Measurements from ENCODE around the gene NTSR2.
"Not testable (repeated sequence)": the region's sequence is repeated elsewhere in the genome, so short reads cannot be mapped to it uniquely, and the experiment has no call there.

The NTSR2 gene

DNA sequence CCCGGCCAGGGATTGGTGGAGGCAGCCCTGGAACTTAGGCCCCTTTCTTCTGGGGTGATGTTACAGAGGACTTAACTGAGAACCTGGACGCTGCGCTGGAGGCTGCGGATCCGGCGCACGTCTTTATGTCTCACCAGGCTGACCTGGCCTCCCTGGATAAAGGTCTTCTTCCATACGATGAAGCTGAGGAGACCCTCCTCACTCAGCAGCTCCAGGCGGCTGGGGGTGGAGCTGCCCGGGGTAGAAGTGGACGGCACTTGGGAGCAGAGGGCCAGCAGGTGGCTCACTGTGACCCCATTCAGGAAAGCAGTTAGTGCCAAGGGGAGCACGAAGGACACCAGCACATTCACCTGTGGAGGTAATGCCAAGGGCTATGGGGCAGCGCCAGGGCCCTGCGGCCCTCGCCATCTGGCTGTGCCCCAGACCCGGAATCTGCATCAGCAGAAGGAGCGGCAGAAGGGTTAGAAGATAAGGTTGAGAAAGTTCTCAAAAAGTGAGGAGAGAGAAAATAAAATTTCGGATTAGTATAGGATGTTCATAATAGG lies 8.0 kb downstream of the NTSR2 start:
- Mint-ChIP-seq H3K4me3 (no peak overlapping the region), H3K36me3 (ENCODE audit: low read depth) (no peaks in the 10 kb centered on the region), H3K27ac (no peak overlapping the region), H3K27me3 (ENCODE audit: low read depth) (no peaks in the 10 kb centered on the region), H3K9me3 (peaks cover 11% of the 10 kb centered on the region), H3K4me1 (ENCODE audit: low read depth) (peaks cover 2% of the 10 kb centered on the region)
- no peak for DNase-seq (ENCODE audit: low spot score)

DNA sequence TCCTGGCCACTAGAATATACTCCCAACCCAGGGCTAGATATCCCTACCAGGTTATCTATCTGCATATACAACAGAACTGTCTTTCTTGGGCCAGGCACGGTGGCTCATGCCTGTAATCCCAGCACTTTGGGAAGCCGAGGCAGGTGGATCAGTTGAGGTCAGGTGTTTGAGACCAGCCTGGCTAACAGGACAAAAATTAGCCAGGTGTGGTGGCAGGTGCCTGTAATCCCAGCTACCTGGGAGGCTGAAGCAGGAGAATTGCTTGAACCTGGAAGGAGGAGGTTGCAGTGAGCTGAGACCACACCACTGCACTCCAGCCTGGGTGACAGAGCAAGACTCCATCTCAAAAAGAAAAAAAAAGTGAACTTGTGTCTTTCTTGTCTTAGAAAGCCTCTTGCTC lies 9.6 kb downstream of the NTSR2 start:
- H3K27me3 Mint-ChIP-seq (ENCODE audit: low read depth); H3K27ac Mint-ChIP-seq; H3K4me3 Mint-ChIP-seq; H3K4me1 Mint-ChIP-seq (ENCODE audit: low read depth); H3K36me3 Mint-ChIP-seq (ENCODE audit: low read depth); DNase-seq (ENCODE audit: low spot score): not testable (repeated sequence)
- peaks cover 11% of the 10 kb centered on the region for H3K9me3 Mint-ChIP-seq

DNA sequence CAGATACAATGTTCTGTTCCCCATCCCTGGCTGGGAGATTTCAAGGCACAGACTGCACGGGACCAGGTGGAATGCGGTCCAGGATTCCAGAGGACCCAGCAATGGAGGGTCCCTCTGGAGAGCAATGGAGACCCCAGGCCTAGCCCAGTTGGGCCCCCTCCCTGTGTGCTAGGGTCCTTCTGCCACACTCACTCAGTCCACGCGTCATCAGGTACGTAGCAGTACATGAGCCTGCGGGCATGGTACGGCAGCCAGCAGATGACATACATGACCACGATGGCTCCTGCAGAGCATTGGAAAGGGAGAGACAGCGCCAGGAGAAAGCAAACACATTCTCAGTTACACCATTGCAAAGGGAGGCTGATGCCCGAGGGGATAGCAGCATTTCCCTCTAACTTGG lies 10.1 kb downstream of the NTSR2 start:
- no peaks in the 10 kb centered on the region for H3K36me3 Mint-ChIP-seq (ENCODE audit: low read depth)
- DNase-seq (ENCODE audit: low spot score) = no peak
- no peaks in the 10 kb centered on the region for H3K4me1 Mint-ChIP-seq (ENCODE audit: low read depth)
- H3K9me3 Mint-ChIP-seq = peaks cover 11% of the 10 kb centered on the region
- H3K27me3 Mint-ChIP-seq (ENCODE audit: low read depth) = no peaks in the 10 kb centered on the region
- H3K27ac Mint-ChIP-seq = no peak overlapping the region
- H3K4me3 Mint-ChIP-seq = no peak overlapping the region

DNA sequence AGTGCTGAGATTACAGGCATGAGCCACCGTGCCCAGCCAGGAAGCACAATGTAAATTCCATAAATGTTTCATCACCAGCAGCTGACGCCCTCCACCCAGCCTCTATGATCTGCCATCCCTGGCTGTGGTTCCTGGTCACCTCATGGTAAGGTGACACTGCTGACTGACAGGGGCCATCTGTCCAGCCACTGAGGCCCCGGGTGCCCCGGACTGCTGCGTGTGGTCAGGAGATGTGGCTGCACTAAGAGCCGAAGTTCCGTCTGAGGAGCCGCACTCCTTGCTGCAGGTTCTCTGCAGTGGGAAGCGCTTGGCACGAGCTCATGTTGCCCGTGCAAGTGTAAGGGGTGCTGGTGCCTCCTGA lies 10.9 kb downstream of the NTSR2 start:
- Mint-ChIP-seq H3K9me3 (peaks cover 11% of the 10 kb centered on the region), H3K27ac (no peak overlapping the region), H3K27me3 (ENCODE audit: low read depth) (no peaks in the 10 kb centered on the region), H3K36me3 (ENCODE audit: low read depth) (no peaks in the 10 kb centered on the region), H3K4me1 (ENCODE audit: low read depth) (no peaks in the 10 kb centered on the region), H3K4me3 (no peak overlapping the region)
- no peak for DNase-seq (ENCODE audit: low spot score)

DNA sequence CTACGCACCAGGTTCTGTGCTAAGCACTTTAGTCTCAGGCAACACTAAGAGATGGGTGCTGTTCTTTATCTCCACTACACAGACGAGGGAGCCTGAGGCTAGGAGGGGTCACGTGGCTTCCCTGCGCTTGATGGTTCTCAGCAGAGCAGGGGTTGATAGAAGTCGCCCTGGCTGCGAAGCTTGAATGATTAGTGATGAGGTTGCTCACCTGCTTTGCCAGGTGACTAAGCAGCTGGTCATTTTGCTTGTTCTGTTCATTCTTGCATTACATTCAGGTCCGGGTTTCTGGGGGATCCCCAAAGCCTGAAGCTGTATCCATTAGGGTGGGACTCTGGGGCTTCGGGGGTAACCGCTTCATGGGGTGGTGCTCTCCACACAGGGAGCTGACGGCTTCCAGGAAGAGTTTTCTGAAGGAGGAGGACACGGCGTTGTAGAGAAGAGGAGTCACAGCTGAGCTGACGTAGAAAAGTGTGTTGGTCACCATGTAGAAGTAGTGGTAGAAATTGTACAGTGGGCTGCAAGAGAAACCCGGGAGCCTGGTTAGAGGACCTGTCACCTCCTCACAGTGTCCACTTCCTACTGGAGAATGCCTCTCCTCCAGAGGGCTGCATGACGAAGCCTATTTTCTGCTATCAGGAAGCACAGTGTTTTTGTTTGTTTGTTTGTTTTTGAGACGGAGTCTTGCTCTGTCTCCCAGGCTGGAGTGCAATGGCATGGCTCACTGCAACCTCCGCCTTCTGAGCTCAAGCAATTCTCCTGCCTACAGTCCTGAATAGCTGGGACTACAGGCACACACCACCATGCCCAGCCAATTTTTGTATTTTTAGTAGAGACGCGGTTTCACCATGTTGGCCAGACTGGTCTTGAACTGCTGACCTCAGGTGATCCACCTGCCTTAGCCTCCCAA lies 11.5 kb downstream of the NTSR2 start:
- no peak overlapping the region for H3K4me3 Mint-ChIP-seq
- no peaks in the 10 kb centered on the region for H3K4me1 Mint-ChIP-seq (ENCODE audit: low read depth)
- no peak overlapping the region for H3K27ac Mint-ChIP-seq
- no peaks in the 10 kb centered on the region for H3K36me3 Mint-ChIP-seq (ENCODE audit: low read depth)
- peaks cover 11% of the 10 kb centered on the region for H3K9me3 Mint-ChIP-seq
- no peaks in the 10 kb centered on the region for H3K27me3 Mint-ChIP-seq (ENCODE audit: low read depth)
- DNase-seq (ENCODE audit: low spot score) = no peak

DNA sequence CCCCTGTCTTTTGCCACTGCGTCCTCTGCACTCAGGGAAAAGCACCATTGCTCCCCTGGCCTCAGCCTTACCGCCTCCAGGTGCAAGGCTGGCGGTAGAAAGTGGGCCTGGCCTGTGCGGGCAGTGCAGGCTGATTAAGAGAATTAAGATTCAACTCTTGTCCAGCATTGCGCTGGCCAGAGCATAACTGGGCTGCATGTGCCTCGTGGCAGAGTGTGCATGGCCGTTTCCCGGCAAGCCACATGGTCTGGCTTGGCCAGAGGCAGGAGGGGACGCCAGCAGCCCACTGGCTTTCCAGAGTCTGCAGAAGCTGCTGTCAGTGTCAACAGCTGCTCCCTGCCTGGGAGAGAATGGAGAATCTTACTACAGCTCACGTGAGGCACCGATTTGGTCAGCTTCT lies 12.3 kb downstream of the NTSR2 start:
- H3K27ac Mint-ChIP-seq = no peak overlapping the region
- no peak overlapping the region for H3K4me3 Mint-ChIP-seq
- peaks cover 5% of the 10 kb centered on the region for H3K9me3 Mint-ChIP-seq
- no peaks in the 10 kb centered on the region for H3K4me1 Mint-ChIP-seq (ENCODE audit: low read depth)
- no peak for DNase-seq (ENCODE audit: low spot score)
- peaks cover 2% of the 10 kb centered on the region for H3K27me3 Mint-ChIP-seq (ENCODE audit: low read depth)
- H3K36me3 Mint-ChIP-seq (ENCODE audit: low read depth) = no peaks in the 10 kb centered on the region

DNA sequence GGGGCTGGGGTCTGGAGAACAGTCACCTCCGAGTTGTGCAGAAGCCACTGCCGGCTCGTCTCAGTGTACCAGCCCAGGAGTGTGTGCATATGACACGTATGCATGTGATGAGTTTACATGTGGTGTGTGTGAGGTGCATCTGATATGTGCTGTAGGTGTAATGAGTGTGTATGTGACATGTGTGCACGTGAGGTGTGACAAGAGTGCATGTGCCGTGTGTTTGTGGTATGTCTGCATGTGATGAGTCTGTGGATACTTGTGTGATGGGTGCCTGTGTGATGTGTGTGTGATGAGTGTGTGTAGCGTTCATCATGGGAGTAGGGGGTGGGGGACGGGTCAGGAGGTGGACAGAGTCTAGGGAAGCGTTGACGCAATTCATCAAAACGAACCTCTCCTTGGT lies 12.8 kb downstream of the NTSR2 start:
- H3K4me3 Mint-ChIP-seq = no peak overlapping the region
- no peaks in the 10 kb centered on the region for H3K4me1 Mint-ChIP-seq (ENCODE audit: low read depth)
- peaks cover 2% of the 10 kb centered on the region for H3K27me3 Mint-ChIP-seq (ENCODE audit: low read depth)
- peaks cover 4% of the 10 kb centered on the region for H3K9me3 Mint-ChIP-seq
- DNase-seq (ENCODE audit: low spot score) = no peak
- H3K36me3 Mint-ChIP-seq (ENCODE audit: low read depth) = no peaks in the 10 kb centered on the region
- no peak overlapping the region for H3K27ac Mint-ChIP-seq

DNA sequence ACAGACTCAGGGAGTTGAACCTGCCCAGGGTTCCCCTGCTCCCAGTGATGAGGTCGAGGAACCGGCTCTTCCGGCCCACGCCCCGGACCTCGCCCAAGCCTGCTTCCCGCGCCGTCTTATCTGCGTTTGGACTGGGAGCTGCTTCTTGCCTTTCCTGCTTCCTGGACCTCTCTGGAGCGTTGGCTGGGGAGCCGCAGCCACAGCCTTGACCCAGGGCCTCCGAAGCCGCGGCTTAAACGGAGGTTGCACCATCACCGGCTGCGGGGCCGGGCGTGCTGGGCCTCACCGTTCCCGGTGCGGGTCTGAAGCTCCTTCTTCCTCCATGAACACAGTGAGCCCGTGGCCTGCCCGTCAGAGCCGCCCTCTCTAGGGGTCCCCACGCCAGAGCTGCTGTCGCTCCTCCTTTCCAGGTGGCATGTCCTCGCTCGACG lies 13.3 kb downstream of the NTSR2 start:
- H3K4me1 Mint-ChIP-seq (ENCODE audit: low read depth) = no peaks in the 10 kb centered on the region
- H3K27ac Mint-ChIP-seq = no peak overlapping the region
- peaks cover 2% of the 10 kb centered on the region for H3K27me3 Mint-ChIP-seq (ENCODE audit: low read depth)
- H3K4me3 Mint-ChIP-seq = no peak overlapping the region
- H3K9me3 Mint-ChIP-seq = no peaks in the 10 kb centered on the region
- no peaks in the 10 kb centered on the region for H3K36me3 Mint-ChIP-seq (ENCODE audit: low read depth)
- DNase-seq (ENCODE audit: low spot score) = no peak

DNA sequence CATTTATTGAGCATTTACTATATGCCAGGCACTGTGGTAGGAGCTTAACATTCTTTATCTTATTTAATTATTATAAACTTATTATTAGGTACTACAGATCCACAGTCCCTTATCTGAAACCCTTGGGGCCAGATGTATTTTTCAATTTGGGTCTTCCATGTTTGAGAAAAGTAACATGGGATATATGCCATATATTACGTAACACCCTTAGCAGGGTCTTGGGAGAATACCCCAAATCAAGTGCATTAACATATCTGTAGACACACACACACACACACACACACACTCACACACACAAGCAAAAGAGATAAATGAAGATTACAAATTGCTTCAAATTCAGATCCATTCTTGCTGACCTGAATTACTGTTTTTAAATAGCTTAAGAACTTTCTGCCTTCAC lies 13.7 kb downstream of the NTSR2 start:
- Mint-ChIP-seq H3K9me3 (no peaks in the 10 kb centered on the region), H3K36me3 (ENCODE audit: low read depth) (no peaks in the 10 kb centered on the region), H3K27ac (no peak overlapping the region), H3K27me3 (ENCODE audit: low read depth) (peaks cover 2% of the 10 kb centered on the region), H3K4me1 (ENCODE audit: low read depth) (no peaks in the 10 kb centered on the region), H3K4me3 (no peak overlapping the region)
- DNase-seq (ENCODE audit: low spot score) = no peak

DNA sequence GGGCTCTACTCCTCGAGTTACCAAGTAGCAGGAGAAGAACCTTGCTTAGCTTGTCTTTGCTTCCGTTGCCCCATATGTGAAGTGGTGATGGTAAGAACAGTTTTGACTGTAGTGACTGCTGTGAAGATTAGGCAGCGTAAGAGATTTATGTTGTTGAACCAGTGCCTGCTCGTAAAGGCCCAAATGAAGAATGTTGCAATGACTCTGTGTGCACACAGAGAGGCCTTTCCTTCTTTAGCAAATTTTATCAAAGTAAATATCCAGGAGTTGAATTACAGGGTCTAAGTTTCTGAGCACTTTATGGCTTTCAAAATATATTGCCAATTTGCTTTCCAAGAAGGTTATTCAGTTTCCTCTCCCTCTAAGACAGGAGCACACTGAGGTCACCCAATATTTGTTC lies 14.5 kb downstream of the NTSR2 start:
- Mint-ChIP-seq H3K4me1 (ENCODE audit: low read depth) (no peaks in the 10 kb centered on the region), H3K4me3 (no peak overlapping the region), H3K36me3 (ENCODE audit: low read depth) (no peaks in the 10 kb centered on the region), H3K27me3 (ENCODE audit: low read depth) (peaks cover 2% of the 10 kb centered on the region), H3K9me3 (no peaks in the 10 kb centered on the region), H3K27ac (no peak overlapping the region)
- DNase-seq (ENCODE audit: low spot score) = no peak

DNA sequence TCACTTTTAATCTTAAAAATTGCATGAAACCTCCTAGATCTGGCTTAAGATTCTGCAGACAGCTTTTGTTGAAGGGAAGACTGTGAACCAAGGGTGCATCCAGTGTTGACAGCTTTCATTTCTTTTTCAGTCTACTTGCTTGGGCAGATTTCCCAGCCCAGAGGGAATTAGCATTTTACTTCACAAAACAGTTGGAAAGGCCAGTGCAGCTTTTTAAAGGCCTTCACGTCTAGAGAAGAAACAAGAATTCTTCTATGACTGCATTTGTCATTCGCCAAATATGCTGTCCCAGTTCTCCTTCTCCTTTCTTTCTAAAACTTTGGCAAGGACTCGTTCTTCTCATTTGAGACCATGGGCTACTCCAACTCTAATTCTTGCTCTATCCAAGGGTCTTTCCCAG lies 17.4 kb downstream of the NTSR2 start:
- no peak overlapping the region for H3K4me3 Mint-ChIP-seq
- no peaks in the 10 kb centered on the region for H3K4me1 Mint-ChIP-seq (ENCODE audit: low read depth)
- H3K36me3 Mint-ChIP-seq (ENCODE audit: low read depth) = no peaks in the 10 kb centered on the region
- peaks cover 2% of the 10 kb centered on the region for H3K27me3 Mint-ChIP-seq (ENCODE audit: low read depth)
- DNase-seq (ENCODE audit: low spot score) = no peak
- no peak overlapping the region for H3K27ac Mint-ChIP-seq
- no peaks in the 10 kb centered on the region for H3K9me3 Mint-ChIP-seq

DNA sequence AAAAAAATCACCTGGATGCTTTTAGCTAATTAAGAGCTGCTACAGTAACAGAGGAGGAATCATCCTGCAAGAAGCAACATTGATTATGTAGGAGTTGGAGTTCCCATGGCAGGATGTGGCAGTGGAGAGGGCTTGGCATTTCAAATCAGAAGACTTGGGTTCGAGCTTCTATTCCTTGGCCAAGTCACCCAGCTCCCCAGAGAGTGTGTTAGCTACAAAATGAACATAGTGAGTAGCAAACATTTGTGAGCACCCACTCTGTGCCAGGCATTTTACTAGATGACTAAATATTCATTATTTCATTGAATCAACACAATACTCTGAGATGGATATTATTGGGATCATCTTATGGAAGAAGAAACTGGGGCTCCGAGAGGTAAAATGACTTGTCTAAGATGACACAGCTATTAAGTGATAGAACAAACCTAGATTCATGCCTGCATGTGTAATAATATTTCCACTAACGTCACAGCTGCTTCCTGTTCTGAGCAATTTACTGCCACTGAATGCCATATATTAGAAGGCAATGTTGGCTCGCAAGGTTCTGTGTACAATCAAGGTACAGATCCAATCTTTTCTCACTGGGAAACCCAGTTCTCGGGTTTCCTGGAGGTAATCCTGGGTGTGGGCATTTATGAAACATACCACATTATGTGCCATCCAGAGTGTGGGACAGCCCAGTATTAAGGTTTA lies 18.0 kb downstream of the NTSR2 start:
- no peak overlapping the region for H3K4me3 Mint-ChIP-seq
- no peaks in the 10 kb centered on the region for H3K4me1 Mint-ChIP-seq (ENCODE audit: low read depth)
- DNase-seq (ENCODE audit: low spot score) = no peak
- H3K27me3 Mint-ChIP-seq (ENCODE audit: low read depth) = peaks cover 2% of the 10 kb centered on the region
- no peaks in the 10 kb centered on the region for H3K36me3 Mint-ChIP-seq (ENCODE audit: low read depth)
- no peak overlapping the region for H3K27ac Mint-ChIP-seq
- H3K9me3 Mint-ChIP-seq = no peaks in the 10 kb centered on the region

DNA sequence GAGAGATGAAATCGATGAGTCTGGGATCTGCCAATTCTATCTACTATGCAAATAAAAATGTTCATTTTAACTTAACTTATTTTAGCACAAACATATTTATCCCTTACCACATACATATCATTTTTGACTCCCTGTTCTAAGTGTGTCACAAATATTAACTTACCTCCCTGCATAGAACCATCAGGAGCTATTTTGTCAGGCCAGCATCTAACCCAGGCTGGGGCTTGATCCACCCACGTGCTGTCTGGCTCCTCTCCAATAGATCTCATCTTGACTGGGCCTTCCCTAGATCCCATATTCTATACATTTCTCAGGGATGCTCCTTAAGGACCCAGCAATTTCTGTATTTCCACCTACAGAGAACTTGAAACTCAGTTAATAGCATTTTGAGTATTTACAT lies 20.9 kb downstream of the NTSR2 start:
- H3K36me3 Mint-ChIP-seq (ENCODE audit: low read depth) = no peaks in the 10 kb centered on the region
- H3K4me3 Mint-ChIP-seq = no peak overlapping the region
- no peaks in the 10 kb centered on the region for H3K9me3 Mint-ChIP-seq
- H3K4me1 Mint-ChIP-seq (ENCODE audit: low read depth) = no peaks in the 10 kb centered on the region
- no peak overlapping the region for H3K27ac Mint-ChIP-seq
- H3K27me3 Mint-ChIP-seq (ENCODE audit: low read depth) = peaks cover 5% of the 10 kb centered on the region
- DNase-seq (ENCODE audit: low spot score) = no peak

DNA sequence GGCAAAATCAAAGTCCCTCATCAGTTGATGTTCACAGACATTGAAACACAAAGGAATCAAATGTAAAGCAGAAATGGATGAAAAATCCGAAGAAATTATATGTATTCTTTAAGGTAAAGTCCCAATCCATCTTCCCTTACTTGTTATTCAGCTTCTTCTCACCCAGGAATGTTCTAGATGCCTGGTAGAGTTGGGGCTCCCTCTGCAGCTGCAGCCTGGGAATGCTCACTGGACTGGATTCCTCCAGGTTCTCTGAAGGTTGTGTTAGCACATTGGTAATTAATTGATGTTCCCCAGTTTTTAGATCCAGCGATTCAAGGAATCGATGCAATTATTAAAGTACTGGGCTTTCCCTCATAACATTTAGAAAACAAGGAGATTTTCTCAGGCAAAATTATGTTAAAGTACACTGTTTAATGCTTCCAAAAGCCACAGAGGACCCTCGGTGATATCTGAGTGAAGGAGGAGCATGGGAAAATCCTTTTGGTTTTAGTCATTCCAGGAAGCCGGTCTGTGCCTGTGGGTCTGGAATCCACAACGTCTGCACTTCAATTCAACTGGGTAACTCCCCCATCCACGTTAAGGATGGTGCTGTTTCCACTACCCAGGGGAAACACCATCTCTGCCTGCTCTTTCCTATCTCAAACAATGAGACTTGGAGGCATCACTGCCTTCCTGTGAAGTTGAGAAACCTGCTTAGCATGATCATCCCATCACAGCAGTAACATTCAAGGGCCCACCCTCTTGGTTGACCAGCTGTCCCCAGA lies 22.0 kb downstream of the NTSR2 start:
- no peak for DNase-seq (ENCODE audit: low spot score)
- Mint-ChIP-seq H3K9me3 (no peaks in the 10 kb centered on the region), H3K27ac (no peak overlapping the region), H3K27me3 (ENCODE audit: low read depth) (peaks cover 5% of the 10 kb centered on the region), H3K4me1 (ENCODE audit: low read depth) (no peaks in the 10 kb centered on the region), H3K4me3 (no peak overlapping the region), H3K36me3 (ENCODE audit: low read depth) (no peaks in the 10 kb centered on the region)

All from T-helper 2 cell treated with Interferon-gamma antibody and Interleukin-4, amounts not matched to agents 5 μg/mL and 100 μg/mL, for 36 hours (primary cell).